NCI-H146 treated with DMSO at 0.1 percent for 48 hours (cell line): ENCODE measurements around the gene UNC5A.
"Not testable (repeated sequence)": the region's sequence is repeated elsewhere in the genome, so short reads cannot be mapped to it uniquely, and the experiment has no call there.

Source experiments
- DNase-seq: peaks from one replicate; lab custom pipeline; 2025; ENCODE audit not compliant: unreplicated experiment; lab: John Stamatoyannopoulos, UW

UNC5A gene

DNA sequence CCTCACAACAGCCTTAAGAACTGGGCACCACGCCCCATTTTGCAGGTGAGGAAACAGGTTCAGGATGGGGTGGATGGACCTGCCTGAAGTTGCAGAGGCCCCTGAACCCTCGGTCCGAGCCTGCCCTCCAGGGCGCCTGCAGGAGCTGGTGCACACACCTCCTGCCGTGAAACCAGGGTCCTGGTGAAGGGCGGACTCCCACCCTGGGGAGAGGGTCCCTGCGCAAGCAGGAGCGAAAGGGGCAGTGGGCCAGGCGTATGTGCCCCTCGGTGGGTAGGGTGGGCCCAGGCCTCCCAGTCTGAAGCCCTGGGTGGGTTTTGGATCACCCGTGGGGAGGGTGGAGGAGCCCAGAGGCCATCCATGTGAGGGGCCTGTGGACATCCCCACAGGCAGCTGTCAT is 50.9 kb downstream of the UNC5A start:
- DNase-seq = no peak

- DNase-seq = no peak
These were observed 52.1 kb downstream of the UNC5A start for GRCh38 chr5:176862330-176862995.

DNA sequence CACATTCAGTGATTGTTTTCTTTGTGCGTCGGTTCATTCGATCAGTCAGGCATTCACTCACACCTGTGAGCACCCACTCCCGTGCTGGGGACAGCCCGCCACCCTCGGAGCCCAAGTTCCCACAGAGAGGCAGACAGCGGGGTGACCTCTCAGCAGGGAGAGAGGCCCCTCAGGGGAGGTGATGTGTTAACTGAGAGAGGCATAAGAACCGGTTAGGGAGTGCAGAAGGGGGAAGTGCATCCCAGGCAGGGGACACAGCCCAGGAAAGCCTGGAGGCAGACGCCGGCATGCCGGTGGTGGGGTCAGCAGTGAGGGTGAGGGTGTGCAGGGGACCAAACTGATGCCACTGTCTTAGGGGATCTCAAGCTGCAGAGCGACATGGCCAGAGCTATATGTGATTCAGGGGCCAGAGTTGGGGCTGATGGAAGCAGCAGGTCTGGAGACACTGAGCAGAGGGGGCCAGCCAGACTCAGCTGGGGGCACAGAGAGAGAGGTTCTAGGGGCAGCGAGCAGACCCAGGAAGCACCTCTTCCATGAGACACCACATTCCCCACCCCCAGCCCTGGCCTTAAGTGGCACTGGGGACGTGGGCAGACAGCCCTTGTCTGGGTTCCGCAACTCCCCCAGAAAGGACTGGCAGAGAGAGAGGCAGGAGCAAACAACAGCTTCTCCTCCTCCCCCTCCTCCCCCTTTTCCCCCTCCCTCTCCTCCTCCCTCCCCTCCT is 52.8 kb downstream of the UNC5A start:
- no peak for DNase-seq

- no peak for DNase-seq
These were observed 53.4 kb downstream of the UNC5A start for GRCh38 chr5:176863765-176864098.

GRCh38 chr5:176864755-176865154 is 54.4 kb downstream of the UNC5A start:
- DNase-seq = no peak

DNA sequence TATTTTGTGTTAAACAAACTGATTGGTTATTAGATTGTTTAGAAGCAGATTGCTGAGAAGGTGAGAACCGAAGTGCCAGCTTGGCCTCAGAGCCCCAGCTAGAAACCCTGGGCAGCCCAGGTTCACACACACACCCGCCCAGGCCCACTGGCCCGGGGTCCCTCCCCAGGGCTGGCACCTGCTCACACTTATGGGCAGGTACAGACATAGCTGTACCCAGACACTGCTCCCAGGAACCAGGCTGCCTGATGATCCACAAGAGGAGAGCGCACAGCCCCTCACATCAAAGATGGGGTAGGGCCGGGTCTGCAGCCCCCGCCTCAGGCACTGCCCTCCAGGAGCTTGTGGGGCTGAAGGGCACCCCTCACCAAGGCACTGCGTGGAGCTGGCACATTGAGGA is 55.6 kb downstream of the UNC5A start:
- no peak for DNase-seq

GRCh38 chr5:176866707-176867310 is 56.5 kb downstream of the UNC5A start:
- peak; percentile 29 for DNase-seq

DNA sequence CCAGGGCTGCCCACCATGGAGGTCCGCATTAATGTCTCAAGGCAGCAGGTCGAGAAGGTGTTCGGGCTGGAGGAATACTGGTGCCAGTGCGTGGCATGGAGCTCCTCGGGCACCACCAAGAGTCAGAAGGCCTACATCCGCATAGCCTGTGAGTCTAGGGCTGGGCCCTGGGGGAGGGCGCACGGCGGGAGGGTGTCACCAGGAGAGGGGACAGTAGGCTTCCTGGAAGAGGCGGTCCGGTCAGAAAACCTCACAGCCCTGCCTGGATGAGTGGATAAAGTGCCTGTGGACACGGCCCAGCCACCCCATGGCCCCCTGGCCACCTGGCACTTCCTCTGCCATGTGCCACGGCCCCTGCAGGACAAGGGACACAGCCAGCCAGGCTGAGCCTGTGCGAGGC is 57.8 kb downstream of the UNC5A start:
- no peak for DNase-seq

DNA sequence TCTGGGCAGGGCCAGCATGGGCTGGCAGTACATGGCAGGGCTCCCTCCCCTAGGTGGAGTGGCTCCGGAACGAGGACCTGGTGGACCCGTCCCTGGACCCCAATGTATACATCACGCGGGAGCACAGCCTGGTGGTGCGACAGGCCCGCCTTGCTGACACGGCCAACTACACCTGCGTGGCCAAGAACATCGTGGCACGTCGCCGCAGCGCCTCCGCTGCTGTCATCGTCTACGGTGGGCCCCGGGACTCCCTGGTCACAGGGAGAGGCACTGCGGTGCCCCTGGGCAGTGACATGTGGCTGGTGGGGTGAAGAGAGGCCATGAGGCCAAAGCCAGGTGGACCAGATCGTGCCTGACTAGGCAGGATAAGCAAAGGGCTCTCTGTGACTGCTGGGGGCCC is 58.4 kb downstream of the UNC5A start:
- DNase-seq = no peak

GRCh38 chr5:176869501-176870109 is 59.2 kb downstream of the UNC5A start:
- DNase-seq = no peak

- no peak for DNase-seq
These were observed 59.8 kb downstream of the UNC5A start for GRCh38 chr5:176870110-176870591.

DNA sequence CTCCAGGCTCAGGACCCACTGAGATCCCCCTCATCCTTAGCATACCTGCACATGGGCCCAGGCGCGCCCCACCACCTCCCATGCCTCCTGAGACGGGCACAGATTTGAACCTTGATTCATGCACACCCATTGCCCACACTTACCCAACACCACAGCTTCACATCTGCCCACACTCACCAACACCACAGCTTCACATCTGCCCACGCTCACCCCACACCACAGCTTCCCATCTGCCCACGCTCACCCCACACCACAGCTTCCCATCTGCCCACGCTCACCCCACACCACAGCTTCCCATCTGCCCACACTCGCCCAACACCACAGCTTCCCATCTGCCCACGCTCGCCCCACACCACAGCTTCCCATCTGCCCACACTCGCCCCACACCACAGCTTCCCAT is 60.3 kb downstream of the UNC5A start:
- not testable (repeated sequence) for DNase-seq

GRCh38 chr5:176872586-176872985 is 62.2 kb downstream of the UNC5A start:
- not testable (repeated sequence) for DNase-seq

GRCh38 chr5:176873011-176873410 is 62.7 kb downstream of the UNC5A start:
- not testable (repeated sequence) for DNase-seq

DNA sequence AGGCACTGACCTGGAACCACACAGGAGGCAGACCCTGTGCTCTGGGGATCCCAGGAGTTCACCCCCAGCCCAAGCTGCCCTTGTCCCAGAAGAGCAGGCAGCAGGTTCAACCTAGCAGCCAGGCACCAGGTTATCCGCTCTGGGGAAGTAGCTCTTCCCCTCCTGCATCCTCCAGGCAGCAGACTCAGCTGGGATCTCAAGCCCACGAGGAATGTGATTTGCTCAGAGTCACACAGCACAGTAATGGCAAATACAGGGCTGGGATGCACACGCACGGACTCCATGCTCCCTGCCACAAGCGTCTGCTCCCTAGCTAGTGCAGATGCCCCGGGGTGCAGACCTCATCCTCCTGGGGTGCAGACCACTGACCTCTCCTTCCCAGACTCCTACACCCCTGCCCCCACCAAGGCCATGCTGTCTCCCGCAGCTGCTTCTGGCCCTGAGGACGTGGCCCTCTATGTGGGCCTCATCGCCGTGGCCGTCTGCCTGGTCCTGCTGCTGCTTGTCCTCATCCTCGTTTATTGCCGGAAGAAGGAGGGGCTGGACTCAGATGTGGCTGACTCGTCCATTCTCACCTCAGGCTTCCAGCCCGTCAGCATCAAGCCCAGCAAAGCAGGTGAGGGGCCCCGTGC is 63.3 kb downstream of the UNC5A start:
- no peak for DNase-seq

DNA sequence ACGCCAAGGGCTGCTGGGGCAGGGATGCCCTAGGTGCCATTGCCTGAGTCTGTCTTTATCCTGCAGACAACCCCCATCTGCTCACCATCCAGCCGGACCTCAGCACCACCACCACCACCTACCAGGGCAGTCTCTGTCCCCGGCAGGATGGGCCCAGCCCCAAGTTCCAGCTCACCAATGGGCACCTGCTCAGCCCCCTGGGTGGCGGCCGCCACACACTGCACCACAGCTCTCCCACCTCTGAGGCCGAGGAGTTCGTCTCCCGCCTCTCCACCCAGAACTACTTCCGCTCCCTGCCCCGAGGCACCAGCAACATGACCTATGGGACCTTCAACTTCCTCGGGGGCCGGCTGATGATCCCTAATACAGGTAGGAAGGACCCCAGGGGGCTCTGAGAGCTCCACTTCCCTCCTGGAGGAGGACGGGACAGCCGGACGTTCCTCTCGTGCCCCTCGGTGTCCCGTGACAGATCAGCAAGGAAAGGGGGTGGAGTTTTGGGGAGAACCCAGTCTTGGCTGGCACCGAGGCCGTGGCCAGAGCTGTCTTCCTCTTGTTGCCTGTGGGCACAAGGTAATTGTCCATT is 63.9 kb downstream of the UNC5A start:
- no peak for DNase-seq

- DNase-seq = no peak
These were observed 64.7 kb downstream of the UNC5A start for GRCh38 chr5:176875014-176875550.

- DNase-seq = no peak
These were observed 65.6 kb downstream of the UNC5A start for GRCh38 chr5:176875783-176876505.

DNA sequence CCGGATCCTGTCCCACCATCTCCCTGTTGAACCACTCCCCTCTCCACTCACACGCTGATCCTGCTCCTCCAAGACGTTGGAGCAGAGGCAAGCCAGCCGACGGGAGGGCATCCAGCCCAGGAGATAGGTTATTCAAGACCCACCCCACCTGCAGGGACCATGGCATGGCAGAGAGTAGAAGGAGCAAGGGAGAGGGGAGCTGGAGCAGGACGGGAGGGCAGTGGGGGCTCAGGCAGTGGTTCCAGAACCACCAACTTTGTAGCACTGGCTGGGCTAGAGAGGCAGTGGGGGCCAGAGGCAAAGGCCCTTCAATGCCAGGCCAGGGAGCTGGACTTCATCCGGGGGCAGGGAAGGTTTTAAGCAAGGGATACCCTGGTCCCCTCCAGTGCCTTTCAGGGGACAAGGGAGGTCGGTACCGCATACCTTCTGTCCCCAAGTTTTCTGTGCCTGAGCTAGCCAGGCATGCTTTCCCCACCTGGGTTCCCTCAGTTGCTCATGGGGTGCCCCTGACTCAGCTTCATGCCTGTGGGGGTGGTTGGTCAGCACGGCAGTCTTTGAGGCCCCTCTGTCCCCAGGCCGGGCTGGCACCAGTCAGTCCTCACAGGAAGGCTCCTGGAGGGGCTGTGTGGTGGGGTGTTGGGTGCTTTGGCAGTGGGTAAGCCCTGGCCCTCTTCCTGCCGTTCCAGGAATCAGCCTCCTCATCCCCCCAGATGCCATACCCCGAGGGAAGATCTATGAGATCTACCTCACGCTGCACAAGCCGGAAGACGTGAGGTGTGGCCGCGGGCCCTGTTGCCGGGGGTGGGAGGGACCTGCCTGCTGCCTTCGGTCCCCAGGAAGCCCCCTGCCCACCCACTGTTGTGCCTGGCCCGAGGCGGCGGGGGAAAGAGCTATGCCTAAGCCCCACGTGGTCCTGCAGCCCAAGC is 66.4 kb downstream of the UNC5A start:
- DNase-seq = no peak
